GM21786 (cell line): Measurements from ENCODE around the gene APOA5.
"Not testable (repeated sequence)": the region's sequence is repeated elsewhere in the genome, so short reads cannot be mapped to it uniquely, and the experiment has no call there.

ENCODE experiments used
- ATAC-seq: cut with Tn5 transposase; IDR thresholded peaks from one replicate; pipeline ENCODE4 v1.9.1; 2021; ENCODE audit not compliant: unreplicated experiment

Gene APOA5

DNA sequence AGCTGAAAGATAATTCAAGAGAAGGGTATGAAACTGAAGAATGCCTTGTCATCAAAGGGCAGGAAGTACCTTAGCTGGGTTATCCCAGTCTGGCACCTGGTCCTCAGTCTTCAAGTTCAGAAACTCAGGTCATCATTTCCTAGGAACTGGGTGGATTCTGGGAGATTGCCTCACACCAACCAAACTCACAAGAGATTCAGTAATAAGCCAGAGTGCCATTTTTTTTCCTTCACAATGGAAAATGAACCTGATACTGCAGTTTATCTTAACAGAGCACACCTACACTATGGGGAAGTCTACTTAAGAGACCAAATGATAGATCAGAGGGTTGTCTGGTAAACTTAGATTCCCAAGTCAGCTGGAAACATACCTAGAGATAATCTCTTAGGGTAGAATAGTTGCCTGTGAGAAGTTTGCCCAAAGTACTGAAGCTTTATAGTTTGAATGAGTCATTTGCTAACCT, 15.1 kb downstream of the APOA5 start:
- ATAC-seq: no peak

DNA sequence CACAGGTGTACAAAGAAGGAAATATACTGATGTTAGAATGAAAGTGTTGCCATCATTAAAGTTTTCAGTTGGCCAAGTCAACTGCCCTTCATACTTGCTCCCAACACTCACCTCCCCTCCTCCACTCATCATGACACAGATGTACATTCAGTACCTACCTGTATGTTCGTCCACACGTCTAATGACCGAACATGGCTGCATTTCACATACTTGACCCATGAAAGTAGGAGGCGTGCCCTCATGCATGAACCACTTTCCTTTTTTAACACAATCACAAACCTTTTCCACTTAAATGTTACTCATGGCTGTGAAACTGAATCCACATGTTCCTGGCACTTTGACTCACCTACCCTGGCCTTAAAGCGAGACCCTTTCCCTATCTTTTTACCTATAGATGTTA, 15.7 kb downstream of the APOA5 start:
- no peak for ATAC-seq

DNA sequence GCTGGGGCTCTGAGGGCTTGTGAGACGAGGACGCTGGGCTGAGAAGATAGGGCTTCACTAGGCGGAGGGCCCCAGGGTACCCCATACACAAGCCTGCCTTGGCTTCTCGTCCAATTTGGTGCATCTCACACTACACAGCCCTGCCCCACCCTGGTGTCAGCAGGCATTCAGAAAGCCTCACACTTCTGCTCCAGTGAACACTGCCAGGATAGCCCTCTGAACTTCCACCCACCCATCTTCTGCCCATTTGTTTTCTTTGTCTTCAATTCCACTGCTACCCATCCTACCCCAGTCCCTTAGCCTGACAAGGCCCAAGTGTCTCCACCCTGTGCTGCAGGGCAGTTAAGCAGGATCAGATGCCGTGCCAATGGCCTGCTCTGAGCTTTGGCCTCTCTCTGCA, 17.0 kb downstream of the APOA5 start:
- ATAC-seq: no peak

DNA sequence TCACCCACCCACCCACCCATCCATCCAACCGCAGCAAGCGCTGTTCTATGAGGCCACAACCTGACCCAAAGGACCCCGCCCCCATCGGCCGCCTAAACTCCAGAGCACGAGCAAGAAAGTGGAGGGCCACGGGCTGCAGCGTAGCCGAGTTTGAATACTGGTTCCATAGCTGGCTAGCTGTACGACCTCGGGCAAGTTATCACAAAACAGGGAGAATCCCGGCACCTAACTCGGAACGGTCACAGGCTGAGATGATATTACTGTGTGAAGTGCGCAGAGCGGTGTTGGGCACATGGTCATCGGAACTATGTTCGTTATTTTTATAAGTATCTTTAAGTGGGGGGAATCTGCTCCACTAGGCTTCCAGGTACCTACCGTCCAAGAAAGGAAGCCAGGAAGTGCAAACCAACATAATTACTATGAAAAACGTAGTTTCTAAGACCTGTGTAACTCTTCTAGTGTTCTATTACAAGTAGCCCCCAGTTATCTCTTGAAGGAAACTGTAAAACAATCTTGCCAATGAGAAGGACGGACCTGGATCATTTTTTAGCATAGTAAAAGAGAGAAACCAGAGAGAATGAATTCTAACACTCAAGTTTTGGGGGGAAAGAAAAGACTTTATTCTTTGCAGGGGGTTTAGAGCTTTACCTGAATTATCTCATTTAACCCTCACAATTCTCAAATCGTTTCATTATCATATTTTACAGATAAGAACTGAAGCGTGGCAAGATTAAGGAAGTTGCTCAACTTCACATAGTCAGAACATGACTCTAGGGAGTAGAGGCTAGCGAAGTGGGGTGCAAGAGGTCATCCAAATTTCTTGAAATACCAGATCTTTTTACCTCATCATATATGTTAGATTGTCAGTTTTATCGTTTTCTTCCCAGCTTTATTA, 18.2 kb downstream of the APOA5 start:
- ATAC-seq: peak; percentile 29

DNA sequence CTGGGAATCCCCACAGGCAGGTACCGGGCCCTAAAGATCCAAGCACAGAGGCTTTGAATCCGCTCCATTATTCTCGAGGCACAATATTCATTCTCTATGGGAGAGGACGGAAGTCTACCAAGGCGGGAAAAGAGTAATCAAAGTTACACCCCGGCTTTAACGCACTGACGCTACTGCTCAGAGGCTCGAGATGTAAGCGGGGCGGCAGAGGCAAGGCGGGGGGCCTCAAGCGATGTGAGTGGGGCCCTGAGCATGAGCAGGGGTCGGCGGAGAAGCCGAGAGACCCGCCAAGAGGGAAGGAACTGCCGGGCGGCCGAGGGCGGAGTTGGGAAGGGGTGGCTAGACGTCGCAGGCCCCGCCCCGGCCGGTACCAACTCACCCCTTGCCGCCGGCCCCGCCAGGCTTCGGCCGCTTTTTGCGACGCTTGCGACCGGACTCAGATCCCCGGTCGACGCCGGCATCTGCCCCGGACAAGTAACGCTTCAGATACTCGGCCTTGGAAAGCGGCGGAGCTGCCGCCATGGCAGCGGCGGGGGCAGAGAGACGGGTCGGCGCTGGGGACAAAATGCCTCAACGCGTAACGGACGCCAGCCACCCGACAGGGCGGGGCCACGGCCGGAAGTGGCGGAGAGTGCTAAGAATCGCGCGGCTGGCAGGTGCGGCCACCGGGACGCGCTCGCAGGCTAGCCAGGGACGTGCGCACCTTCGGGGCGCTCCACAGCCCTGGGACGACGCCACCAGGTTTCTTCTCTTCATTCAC, 19.1 kb downstream of the APOA5 start, which contains the start of gene BUD13:
TSS of gene BUD13 (minus strand) at position 545 of the 760 bp plus-strand sequence. CDS start at position 522, 23 bp downstream.
- peak; percentile 88 for ATAC-seq

DNA sequence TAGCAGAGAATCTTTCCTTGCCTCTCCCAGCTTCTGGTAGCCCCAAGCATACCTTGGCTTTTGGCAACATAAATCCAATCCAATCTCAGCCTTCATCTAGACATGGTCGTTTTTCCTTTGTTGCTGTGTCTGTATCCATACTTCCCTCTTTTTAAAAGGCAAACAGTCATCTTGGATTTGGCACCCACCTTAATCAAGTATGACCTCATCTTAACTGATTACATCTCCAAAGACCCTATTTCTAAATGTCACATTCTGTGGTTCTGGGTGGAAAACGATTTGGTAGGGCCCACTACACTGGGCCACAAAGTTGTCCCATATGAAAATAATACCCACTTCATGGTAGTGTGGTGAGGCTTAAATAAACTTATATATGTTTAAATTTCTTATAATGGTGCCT, 19.7 kb downstream of the APOA5 start:
- ATAC-seq: no peak

DNA sequence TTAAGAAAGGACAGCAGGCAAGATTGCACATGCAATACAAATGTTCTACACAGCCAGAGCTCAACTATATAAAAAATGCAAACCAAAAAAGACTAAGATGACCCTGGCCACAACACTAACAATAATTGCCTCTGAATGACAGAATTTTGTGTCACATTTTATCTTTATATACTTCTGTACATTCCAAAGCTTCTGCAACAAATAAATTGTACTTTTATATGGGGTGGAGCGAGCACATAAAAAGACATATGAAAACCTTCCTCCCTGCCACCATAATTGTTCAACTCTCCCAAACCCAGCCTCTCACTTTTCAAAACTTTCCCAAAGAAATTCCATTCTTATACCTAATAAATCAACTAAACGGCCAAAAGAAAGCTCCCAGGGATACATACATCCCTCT, 29.5 kb downstream of the APOA5 start:
- ATAC-seq: no peak

DNA sequence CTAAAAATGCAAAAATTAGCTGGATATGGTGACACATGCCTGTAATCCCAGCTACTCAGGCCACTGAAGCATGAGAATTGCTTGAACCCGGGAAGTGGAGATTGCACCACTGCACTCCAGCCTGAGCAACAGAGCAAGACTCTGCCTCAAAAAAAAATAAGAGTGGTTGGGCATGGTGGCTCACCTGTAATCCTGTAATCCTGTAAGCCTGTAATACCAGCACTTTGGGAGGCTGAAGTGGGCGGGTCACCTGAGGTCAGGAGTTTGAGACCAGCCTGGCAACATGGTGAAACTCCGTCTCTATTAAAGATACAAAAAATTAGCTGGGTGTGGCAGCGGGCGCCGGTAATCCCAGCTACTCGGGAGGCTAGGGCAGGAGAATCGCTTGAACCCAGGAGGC, 35.6 kb downstream of the APOA5 start:
- not testable (repeated sequence) for ATAC-seq

DNA sequence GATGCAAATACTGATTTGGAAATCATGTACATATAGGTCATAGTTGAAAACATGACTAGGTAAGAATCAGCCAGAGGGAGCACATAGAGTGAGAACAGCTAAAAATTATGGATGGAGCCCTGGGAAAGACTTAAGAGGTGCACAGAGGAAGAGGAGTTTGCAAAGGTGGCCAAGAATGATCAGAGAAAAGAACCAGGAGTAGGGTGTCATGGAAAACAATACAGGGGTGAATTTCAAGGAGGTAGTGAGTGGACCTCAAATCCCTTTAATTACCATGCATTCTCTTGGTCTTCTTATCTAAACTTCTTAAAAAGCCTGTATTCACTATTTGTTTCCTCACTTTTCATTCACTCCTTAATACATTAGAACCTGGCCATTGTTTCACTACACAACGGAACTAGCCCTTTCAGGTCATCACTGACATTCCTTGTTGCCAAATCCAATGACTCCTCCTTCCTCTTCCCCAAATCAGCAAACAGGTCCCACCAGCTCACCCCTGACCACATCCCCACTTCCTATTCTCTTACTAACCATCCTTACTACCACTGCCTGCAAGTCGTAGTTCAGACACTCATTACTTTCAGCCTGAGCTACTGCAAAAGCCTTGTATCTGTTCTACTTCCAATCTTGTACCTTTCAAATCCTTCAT, 41.5 kb downstream of the APOA5 start:
- no peak for ATAC-seq

DNA sequence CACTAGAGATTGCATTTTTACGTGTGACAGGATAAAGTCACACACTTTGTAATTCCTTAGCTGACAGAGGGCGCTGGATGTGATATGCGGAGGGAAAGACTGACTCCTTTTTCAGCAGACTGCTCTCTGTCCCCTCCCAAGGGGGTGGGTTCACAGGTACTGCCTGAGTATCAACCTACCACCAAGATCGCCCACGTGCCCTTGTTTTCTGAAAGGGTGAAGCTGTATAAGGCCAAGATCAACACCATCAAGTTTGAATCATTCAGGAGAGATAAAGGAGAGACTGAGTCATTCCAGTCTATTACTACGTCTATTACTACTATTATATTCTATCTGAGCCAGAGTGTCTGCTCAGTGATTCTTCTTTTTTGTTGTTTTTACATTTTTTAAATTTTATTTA, 49.6 kb downstream of the APOA5 start:
- ATAC-seq: no peak

DNA sequence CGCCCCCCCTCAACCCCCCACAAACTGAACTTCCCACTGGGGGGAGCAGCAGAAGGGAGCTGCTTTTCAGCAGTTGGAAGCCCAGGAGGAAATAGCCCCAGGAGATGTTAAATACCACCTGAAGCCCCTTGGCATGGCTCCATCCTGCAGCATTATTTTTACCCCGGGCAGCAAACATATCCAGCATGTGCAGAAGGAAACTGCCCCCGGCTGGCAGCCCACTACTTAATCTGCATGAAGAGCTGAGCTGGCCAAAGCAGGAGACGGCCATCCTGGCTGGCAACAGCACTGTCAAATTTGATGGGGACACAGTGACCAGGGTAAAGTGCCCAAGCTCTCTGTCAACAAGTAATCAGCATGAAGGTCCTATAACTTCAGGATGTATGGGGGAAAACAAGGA, 50.9 kb downstream of the APOA5 start:
- ATAC-seq: no peak
